ENCODE measurements around the gene AMIGO1.
A peak's percentile ranks its signal among the peaks of the same experiment; 100 is the strongest.

Gene AMIGO1

DNA sequence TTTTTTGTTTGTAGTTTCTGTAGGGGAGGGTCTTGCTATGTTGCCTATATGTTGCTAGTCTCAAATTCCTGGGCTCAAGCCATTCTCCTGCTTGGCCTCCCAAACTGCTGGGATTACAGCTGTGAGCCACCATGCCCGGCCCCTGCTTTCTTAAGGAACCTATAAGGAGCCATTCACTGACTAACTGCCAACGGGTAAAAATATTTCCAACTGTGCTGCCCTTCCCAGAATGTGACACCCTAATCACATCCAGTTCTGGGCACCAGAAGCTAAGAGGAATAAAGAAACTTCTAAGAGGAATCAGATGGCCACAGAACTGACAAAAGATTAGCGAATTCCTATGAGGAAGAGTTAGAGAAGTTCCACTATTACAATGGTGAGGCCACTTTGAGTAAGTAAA is 36.7 kb downstream of the AMIGO1 start:
- no peak for DNase-seq (ENCODE audit: low read depth)
- TF ChIP-seq, protein P1, sequence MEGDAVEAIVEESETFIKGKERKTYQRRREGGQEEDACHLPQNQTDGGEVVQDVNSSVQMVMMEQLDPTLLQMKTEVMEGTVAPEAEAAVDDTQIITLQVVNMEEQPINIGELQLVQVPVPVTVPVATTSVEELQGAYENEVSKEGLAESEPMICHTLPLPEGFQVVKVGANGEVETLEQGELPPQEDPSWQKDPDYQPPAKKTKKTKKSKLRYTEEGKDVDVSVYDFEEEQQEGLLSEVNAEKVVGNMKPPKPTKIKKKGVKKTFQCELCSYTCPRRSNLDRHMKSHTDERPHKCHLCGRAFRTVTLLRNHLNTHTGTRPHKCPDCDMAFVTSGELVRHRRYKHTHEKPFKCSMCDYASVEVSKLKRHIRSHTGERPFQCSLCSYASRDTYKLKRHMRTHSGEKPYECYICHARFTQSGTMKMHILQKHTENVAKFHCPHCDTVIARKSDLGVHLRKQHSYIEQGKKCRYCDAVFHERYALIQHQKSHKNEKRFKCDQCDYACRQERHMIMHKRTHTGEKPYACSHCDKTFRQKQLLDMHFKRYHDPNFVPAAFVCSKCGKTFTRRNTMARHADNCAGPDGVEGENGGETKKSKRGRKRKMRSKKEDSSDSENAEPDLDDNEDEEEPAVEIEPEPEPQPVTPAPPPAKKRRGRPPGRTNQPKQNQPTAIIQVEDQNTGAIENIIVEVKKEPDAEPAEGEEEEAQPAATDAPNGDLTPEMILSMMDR (IDR thresholded peaks at IDR 0.05; ENCODE audit: low read length, missing control alignments): no peak

GRCh38 chr1:109470245-109470644 is 39.3 kb downstream of the AMIGO1 start:
- no peak for DNase-seq (ENCODE audit: low read depth)
- TF ChIP-seq, protein P1 (IDR thresholded peaks at IDR 0.05; ENCODE audit: low read length, missing control alignments): no peak
- H3K4me3 ChIP-seq (replicated peaks; ENCODE audit: low read depth, low read length): no peak overlapping the region

More for the DNA sequence above, 36.7 kb downstream of the AMIGO1 start:
- H3K4me3 ChIP-seq (replicated peaks; ENCODE audit: low read depth, low read length): no peak overlapping the region

DNA sequence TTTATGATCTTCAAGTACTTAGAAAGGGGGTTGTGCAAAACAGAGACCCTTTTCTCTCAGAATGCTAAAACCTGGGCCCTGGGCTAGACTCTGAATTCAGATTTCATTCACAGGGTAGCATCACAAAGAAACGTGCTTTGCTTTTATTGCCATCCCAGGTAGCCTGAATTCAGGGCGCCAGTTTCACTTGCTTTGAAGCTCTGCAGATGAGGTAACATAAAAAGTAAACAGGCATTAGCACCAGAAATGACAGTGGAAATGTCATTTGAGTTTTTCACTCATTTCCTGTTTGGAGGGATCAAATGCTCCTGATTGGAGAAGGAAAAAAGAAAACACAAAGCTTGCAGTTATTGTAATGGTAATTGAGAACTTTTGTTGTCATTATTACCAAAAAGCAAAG is 40.6 kb downstream of the AMIGO1 start:
- DNase-seq (ENCODE audit: low read depth): no peak
- TF ChIP-seq, protein P1 (IDR thresholded peaks at IDR 0.05; ENCODE audit: low read length, missing control alignments): no peak
- no peak overlapping the region for H3K4me3 ChIP-seq (replicated peaks; ENCODE audit: low read depth, low read length)

DNA sequence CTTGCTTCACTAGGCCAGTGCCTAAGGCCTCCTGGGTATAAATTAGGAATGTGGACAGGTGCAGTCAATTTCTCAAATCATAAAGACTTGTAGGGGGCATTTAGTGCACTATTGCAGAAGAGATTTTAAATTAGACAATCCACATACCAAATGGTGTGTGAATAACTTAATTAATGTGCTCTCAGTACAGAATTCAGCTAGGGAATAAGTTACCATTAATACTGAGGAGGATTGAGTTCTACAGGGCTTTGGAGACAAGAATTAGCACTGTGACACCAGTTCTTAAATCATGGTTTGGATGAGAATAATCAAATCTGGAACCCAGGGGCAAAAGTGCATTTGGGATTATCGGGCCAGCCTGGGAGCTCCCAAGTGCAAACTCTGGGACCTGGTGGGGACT is 41.5 kb downstream of the AMIGO1 start:
- TF ChIP-seq, protein P1 (IDR thresholded peaks at IDR 0.05; ENCODE audit: low read length, missing control alignments): no peak
- no peak for DNase-seq (ENCODE audit: low read depth)
- H3K4me3 ChIP-seq (replicated peaks; ENCODE audit: low read depth, low read length): no peak overlapping the region

GRCh38 chr1:109467301-109467777 is 42.2 kb downstream of the AMIGO1 start:
- TF ChIP-seq, protein P1 (IDR thresholded peaks at IDR 0.05; ENCODE audit: low read length, missing control alignments): no peak
- no peak for DNase-seq (ENCODE audit: low read depth)
- no peak overlapping the region for H3K4me3 ChIP-seq (replicated peaks; ENCODE audit: low read depth, low read length)

DNA sequence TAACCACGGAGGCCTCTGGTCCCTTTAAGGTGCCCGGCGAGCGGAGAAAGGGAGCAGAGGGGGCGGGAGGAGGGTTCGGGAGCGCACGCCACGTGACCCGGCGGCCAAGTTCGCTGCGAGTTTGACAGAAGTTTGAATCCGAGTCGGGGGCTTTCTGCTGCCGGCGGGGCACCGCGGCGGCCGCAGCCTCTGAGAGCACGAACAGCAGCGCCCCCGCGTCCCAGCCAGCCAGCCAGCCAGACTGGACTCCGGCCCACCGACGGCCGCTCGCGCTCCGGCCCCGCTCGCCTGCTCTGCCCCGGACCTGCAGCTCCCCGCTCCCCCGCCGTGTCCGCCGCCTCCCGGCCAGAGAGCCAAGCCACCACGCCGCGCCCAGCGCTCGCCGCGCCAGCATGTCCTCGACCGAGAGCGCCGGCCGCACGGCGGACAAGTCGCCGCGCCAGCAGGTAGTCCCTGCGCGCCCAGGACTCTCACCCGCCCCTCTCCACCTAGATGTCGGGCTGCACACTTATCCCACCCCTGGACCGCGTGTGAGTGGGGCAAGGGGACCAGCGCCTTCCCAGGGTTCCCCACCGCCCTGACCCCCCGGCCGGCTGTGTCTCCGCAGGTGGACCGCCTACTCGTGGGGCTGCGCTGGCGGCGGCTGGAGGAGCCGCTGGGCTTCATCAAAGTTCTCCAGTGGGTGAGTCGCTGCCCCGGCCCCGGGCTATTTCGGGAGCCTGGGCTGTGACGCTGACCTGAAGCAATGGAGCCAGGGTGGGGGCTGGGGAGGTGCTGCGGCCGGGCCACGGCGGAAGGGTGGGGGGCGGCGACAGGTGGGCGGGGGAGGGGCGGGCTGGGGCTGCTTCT is 42.9 kb downstream of the AMIGO1 start, which contains the start of gene SYPL2:
Gene SYPL2 (plus strand): TSS at position 95 of the 849 bp plus-strand sequence. CDS start 298 bp downstream, at position 393.
- H3K4me3 ChIP-seq (replicated peaks; ENCODE audit: low read depth, low read length): peak within 1 kb of the TSS; percentile 40
- no peak for DNase-seq (ENCODE audit: low read depth)
- TF ChIP-seq, protein P1 (IDR thresholded peaks at IDR 0.05; ENCODE audit: low read length, missing control alignments): no peak
